HEK293T (cell line): ENCODE results near the gene DTD1.

Source experiments
- CTCF ChIA-PET: fragments of 350-600 bp; formaldehyde crosslinking; extraction: SDS; loops from one replicate; lab custom pipeline; 2021; ENCODE audit warnings: antibody characterized with exemption, inconsistent platforms; lab: Yijun Ruan, JAX
- POLR2A ChIA-PET: fragments of 350-600 bp; formaldehyde crosslinking; extraction: SDS; loops from one replicate; lab custom pipeline; 2020; ENCODE audit warnings: antibody characterized with exemption, inconsistent platforms; lab: Yijun Ruan, JAX
- DNase-seq: peaks from one replicate; pipeline ENCODE4 v3.0.0; 2012; ENCODE audit warnings: mixed read lengths; ENCODE audit errors: extremely low spot score
- ARNT ChIP-seq: fragments of 450-650 bp; IDR thresholded peaks from 2 replicates; pipeline ENCODE4 v1.6.1; 2017; ENCODE audit warnings: mild to moderate bottlenecking
- BHLHE40 ChIP-seq: fragments of 450-650 bp; IDR thresholded peaks from 2 replicates; pipeline ENCODE4 v1.6.1; 2016; ENCODE audit warnings: mild to moderate bottlenecking, moderate library complexity, borderline replicate concordance
- CTBP1 ChIP-seq: fragments of 450-650 bp; IDR thresholded peaks from 2 replicates; pipeline ENCODE4 v1.6.1; 2016; ENCODE audit warnings: borderline replicate concordance
- ELF4 ChIP-seq: fragments of 450-650 bp; IDR thresholded peaks from 2 replicates; pipeline ENCODE4 v1.6.1; 2017; ENCODE audit warnings: antibody characterized with exemption
- FOXA1 ChIP-seq: fragments of 450-650 bp; IDR thresholded peaks from 2 replicates; pipeline ENCODE4 v1.6.1; 2016; ENCODE audit warnings: mild to moderate bottlenecking
- FOXK2 ChIP-seq: fragments of 450-650 bp; IDR thresholded peaks from 2 replicates; pipeline ENCODE4 v1.6.1; 2016; ENCODE audit warnings: mild to moderate bottlenecking
- FOXM1 ChIP-seq: fragments of 450-650 bp; IDR thresholded peaks from 2 replicates; pipeline ENCODE4 v1.6.1; 2017; ENCODE audit warnings: mild to moderate bottlenecking, borderline replicate concordance
- HDGF ChIP-seq: fragments of 450-650 bp; IDR thresholded peaks from 2 replicates; pipeline ENCODE4 v1.6.1; 2017; ENCODE audit warnings: antibody characterized with exemption, borderline replicate concordance
- L3MBTL2 ChIP-seq: fragments of 450-650 bp; conservative IDR thresholded peaks from 2 replicates; pipeline ENCODE4 v1.6.1; 2016; ENCODE audit warnings: mild to moderate bottlenecking
- LEF1 ChIP-seq: fragments of 450-650 bp; IDR thresholded peaks from 2 replicates; pipeline ENCODE4 v1.6.1; 2017; ENCODE audit warnings: mild to moderate bottlenecking, borderline replicate concordance
- NFRKB ChIP-seq: fragments of 450-650 bp; IDR thresholded peaks from 2 replicates; pipeline ENCODE4 v1.6.1; 2016; ENCODE audit warnings: mild to moderate bottlenecking, moderate library complexity
- SP1 ChIP-seq: fragments of 450-650 bp; IDR thresholded peaks from 2 replicates; pipeline ENCODE4 v1.6.1; 2017
- SUZ12 ChIP-seq: fragments of 450-650 bp; IDR thresholded peaks from 2 replicates; pipeline ENCODE4 v1.6.1; 2016; ENCODE audit warnings: mild to moderate bottlenecking
- TARDBP ChIP-seq: fragments of 450-650 bp; IDR thresholded peaks from 2 replicates; pipeline ENCODE4 v1.6.1; 2016
- ZNF384 ChIP-seq: fragments of 450-650 bp; IDR thresholded peaks from 2 replicates; pipeline ENCODE4 v1.6.1; 2016
- TF ChIP-seq, protein P1 (sequence below): fragments of 450-650 bp; IDR thresholded peaks from 2 replicates; pipeline ENCODE4 v1.6.1; 2016

DTD1 gene

DNA sequence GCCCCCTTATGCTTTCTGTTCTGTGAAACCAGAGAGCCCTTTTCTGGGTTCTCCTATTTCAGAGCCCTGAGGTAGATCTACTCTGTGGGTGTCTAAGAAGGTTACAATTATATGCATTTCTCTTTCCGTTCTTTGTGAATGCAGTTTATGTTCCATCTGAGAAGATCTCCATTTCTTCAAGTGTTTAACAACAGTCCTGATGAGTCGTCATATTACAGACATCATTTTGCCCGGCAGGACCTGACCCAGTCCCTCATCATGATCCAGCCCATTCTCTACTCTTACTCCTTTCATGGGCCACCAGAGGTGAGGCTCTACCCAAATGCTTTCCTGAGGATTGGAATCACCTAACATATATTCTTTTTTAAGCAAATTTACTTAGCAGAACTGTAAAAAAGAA lies 39.4 kb upstream of the DTD1 start:
- TF ChIP-seq NFRKB (no peak), ELF4 (no peak), BHLHE40 (no peak), SUZ12 (no peak), FOXK2 (no peak), SP1 (no peak), TARDBP (no peak), HDGF (no peak), LEF1 (no peak), CTBP1 (no peak), FOXA1 (no peak), ARNT (no peak), L3MBTL2 (no peak), FOXM1 (no peak), ZNF384 (no peak)
- TF ChIP-seq, protein P1, sequence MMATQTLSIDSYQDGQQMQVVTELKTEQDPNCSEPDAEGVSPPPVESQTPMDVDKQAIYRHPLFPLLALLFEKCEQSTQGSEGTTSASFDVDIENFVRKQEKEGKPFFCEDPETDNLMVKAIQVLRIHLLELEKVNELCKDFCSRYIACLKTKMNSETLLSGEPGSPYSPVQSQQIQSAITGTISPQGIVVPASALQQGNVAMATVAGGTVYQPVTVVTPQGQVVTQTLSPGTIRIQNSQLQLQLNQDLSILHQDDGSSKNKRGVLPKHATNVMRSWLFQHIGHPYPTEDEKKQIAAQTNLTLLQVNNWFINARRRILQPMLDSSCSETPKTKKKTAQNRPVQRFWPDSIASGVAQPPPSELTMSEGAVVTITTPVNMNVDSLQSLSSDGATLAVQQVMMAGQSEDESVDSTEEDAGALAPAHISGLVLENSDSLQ: no peak
- no peak for DNase-seq
- ChIA-PET CTCF (no interaction called here), POLR2A (no interaction called here)

DNA sequence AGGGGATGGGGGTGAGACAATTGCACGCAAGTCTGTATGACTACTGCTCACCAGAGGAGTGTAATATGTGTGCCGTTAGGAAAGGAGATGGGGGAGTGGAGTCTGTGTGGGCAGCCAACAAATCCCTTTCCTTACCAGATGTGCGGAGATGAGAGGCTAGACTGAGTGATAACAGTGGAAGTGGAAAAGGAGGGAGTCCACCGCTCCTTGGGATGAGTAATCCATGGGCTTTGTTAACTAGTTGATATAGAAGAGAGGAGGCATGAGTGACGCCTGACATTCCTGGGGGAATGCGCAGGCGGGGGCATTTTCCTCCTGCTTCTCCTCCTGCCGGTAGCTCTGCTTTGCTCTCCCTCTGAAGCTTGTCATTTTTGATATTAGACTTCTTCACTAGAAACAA lies 34.1 kb upstream of the DTD1 start:
- no peak for DNase-seq
- ChIA-PET POLR2A (interaction anchor here (0.9 kb wide), 1 partner anchor 46 kb away, joined by 5 read pairs; the partner anchor contains the start of gene SEC23B), CTCF (no interaction called here)
- TF ChIP-seq ARNT: no peak
- TF ChIP-seq FOXM1: no peak
- TF ChIP-seq BHLHE40: no peak
- TF ChIP-seq, protein P1: no peak
- TF ChIP-seq ELF4: no peak

DNA sequence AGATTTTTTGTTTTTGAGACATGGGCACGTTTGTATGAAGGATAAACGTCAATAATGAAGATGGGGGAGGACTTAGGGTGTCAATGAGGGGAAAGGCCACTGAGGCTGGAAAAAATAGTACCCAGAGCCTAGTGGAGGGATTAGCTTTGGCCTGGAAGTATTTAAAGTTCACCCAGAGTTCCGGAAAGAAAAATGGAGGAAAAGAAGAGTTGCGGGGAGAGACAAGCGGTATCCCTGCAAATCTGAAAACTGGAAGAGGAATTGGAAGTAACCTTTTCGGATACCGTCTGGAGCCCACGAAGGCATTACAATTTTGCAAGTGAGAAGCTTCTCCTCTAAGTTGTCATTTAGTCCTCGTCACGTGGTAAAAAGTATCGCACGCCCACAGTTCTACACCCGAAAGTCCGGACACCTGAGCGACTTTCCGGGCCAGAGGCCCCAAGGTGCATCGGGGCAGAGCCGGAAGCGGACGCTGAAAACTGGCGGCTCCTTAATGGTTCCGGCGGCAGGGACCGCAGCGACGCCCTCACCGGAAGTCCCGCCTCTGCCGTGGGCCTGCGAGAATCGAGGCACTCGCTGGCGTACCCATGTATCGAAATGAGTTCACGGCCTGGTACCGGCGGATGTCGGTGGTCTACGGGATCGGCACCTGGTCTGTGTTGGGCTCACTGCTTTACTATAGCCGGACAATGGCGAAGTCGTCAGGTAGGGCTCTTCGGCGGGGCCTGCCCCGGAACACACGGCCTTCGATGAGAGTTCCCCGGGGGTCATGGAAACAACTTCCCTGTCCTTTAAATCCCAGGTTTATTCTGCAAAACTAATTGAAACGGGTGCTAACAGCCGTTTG lies 20.7 kb upstream of the DTD1 start, which contains the start of gene SMIM26:
TSS of gene SMIM26 (plus strand) at position 541 of the 847 bp plus-strand sequence. CDS start at position 588, 47 bp downstream.
- peak; percentile 93 for DNase-seq
- TF ChIP-seq L3MBTL2 (peak; percentile 73), ARNT (no peak), ZNF384 (no peak), CTBP1 (no peak), HDGF (no peak), FOXK2 (no peak), ELF4 (peak; percentile 48; the same call in 1 of the 2 replicates)
- TF ChIP-seq, protein P1: no peak; the same call in 1 of the 2 replicates
- CTCF ChIA-PET: no interaction called here
- POLR2A ChIA-PET: interaction anchor here (0.8 to 1.7 kb wide), 9 partner anchors 15 to 146 kb away, joined by 3 to 8 read pairs (median 3); partner anchors contain the start of genes RBBP9 and SEC23B

DNA sequence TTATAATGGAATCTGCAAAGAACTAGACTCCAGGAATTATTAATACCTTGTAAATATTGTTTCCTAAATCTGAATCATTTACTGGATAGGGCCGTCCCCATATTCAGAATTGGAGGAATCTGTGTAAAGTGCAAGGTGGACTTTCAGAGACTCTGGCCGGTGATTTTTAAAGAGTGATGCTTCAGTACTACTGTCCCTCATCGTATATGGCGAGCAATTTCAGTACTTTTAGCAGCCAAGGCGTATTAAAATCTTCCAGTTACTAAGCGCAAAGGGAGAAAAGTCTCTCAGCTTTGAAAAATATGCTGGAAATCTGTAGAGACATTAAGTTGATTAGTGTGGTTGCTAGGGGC lies 20.1 kb upstream of the DTD1 start:
- DNase-seq: no peak
- POLR2A ChIA-PET: no interaction called here
- CTCF ChIA-PET: no interaction called here
- TF ChIP-seq ARNT (no peak), FOXA1 (no peak), LEF1 (no peak), NFRKB (no peak), SP1 (no peak)

DNA sequence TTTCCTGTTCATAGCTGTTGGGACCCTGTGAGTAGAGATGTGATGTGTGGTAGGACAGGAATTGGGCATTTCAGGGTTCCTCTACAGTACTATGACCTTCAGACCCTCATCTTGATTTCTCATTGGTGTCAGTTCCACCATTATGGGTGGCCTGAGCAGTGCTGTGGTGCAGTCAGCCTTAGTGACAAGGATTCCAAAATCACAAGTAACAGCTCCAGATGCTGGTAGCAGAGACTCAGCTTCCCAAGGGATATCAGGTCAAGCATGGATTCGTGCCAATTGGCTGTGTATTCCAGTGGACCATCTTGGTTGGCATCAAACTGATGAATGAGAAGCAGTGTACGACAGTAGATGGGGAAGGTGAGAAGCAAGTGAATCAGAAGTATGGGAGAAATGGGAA lies 16.8 kb upstream of the DTD1 start:
- no peak for TF ChIP-seq BHLHE40
- no peak for TF ChIP-seq SP1
- no peak for TF ChIP-seq ZNF384
- TF ChIP-seq LEF1: no peak
- TF ChIP-seq FOXM1: no peak
- no peak for TF ChIP-seq SUZ12
- no peak for TF ChIP-seq NFRKB
- TF ChIP-seq, protein P1: no peak
- TF ChIP-seq HDGF: no peak
- TF ChIP-seq ELF4: no peak
- TF ChIP-seq FOXA1: no peak
- no peak for TF ChIP-seq L3MBTL2
- TF ChIP-seq TARDBP: no peak
- no peak for TF ChIP-seq CTBP1
- POLR2A ChIA-PET: interaction anchor here (0.6 to 1.0 kb wide), 3 partner anchors 9 to 74 kb away, joined by 3 read pairs; partner anchors contain the start of genes RBBP9 and SEC23B
- no peak for DNase-seq
- CTCF ChIA-PET: no interaction called here

DNA sequence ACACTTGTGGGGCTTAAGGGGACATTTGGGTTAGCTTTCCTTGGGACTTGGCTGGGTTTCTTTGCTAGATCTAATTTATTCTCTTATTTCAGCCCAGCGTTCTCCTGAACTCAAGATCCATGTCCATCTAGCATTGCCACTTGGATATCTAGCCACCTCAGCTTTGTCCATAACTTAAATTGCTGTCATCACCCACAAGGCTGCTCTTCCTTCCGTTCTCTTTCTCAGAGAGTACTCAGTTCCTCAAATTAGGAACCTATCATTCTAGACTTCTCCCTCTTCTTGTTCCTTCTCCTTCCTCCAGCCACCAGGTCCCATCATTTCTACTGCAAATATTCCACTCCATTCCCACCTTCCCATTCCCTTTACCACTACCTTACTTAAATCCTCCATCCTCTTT lies 16.3 kb upstream of the DTD1 start:
- ChIA-PET POLR2A (interaction anchor here (0.6 to 1.0 kb wide), 2 partner anchors 8 to 64 kb away, joined by 3 read pairs; partner anchors contain the start of gene SEC23B), CTCF (no interaction called here)
- DNase-seq: no peak
- TF ChIP-seq ELF4: no peak
- no peak for TF ChIP-seq CTBP1
- TF ChIP-seq HDGF: no peak
- TF ChIP-seq L3MBTL2: no peak
- no peak for TF ChIP-seq LEF1
- no peak for TF ChIP-seq BHLHE40
- no peak for TF ChIP-seq ZNF384
- TF ChIP-seq NFRKB: no peak
- no peak for TF ChIP-seq FOXM1
- no peak for TF ChIP-seq TARDBP
- TF ChIP-seq FOXK2: no peak
- no peak for TF ChIP-seq ARNT
- no peak for TF ChIP-seq SUZ12
- TF ChIP-seq, protein P1: no peak
- TF ChIP-seq FOXA1: no peak
